ENCODE data around the gene MRPL49.
A peak's percentile ranks its signal among the peaks of the same experiment; 100 is the strongest.

Gene MRPL49

DNA sequence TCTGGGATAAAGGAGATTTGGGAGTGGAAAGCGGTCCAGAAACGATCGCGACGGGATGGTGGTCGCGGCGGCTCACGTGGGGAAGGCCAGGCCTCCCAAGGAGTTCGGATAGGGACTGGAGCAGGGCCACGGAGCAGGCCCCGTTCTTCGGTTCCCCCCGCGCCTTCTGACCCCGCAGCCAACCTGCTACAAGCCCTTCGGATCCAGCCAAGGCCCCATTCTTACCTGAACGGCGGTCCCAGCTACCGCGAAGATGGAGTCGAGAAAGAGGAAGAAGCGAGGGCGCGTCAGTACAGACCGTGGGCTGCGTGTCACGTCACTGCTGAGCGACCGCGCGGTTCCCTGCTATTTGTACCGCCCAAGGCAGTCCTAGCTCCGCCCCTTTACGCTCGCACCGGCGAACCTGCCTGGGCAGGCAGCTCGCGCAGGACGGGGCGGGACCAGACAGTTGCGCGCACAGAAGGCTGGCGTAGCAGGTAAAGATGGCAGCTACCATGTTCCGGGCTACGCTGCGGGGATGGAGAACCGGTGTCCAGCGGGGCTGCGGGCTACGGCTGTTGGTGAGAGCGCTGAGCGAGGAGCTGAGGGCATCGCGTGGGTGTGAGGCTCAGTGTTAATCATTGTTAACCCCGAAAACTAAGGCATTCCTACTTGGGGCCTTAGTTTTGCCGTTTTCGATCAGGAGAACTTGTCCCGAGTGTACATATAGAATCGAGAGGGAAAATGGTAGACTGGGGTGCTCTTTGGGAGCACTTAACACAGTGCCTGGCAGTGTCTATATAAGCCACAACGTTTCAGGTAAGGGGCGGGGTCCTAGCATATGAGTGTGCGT lies at the start of gene MRPL49, which contains the start of gene FAU:
Gene MRPL49, plus strand, starts transcription at position 457 of the 832 bp plus-strand sequence. Its CDS starts 26 bp downstream, at position 483.
Gene FAU, minus strand, starts transcription at position 270 of the 832 bp plus-strand sequence. CDS start 321 bp downstream, outside the sequence.
- peak; percentile 99 for DNase-seq

DNA sequence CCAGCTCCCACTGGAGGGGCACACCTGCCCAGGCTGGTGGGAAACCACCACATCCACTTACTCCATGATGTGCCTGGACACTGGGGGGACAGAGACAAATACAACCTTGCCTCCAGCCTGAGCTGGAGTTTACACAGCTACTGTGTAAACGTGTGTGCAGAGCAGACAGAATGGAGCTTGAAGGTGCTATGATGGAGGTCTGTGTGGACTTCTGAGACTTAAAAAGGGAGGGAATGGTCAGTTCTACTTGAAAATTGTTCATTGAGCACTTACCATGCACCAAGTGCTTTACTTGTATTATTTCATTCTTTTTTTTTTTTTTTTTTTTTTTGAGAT lies 49.5 kb upstream of the MRPL49 start:
- DNase-seq, result no peak

DNA sequence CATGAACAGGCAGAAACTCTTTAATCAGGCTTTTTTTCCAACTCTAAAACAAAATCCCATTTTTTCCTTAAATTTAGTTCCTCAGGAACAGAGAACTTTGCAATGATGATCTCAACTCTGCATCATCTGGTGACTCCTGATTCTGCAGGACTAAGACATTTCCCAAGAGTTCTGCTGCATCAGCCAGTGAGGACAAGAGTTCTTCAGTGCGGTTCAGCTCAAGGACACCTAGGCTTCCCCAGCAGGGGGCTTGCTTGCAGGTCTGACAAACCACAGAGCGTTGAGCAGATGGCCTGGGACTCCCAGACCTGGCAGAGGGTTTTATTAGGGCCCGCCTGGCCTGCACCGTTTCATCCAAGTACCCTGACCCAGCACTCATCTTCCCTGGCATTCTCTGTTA lies 44.7 kb upstream of the MRPL49 start:
- no peak for DNase-seq

DNA sequence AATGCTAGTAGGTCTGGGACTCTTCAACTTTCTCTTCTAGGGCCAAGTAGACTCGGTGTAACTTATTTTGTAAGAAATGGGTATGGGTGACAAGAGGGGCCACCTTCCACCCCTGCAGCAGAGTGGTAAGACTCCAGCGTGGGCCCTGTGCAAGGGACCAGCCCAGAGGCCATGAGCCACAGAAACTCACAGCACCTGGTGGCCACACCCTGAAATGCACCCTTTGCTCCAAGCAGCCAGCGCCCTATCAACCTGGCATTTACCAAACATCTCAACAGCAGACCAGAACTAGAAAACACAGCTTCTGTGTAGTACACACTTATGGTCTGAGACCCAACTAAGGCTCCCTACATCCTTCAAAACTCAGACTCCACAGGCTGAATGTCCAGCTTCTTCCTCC lies 44.0 kb upstream of the MRPL49 start:
- peak; percentile 3 for DNase-seq

DNA sequence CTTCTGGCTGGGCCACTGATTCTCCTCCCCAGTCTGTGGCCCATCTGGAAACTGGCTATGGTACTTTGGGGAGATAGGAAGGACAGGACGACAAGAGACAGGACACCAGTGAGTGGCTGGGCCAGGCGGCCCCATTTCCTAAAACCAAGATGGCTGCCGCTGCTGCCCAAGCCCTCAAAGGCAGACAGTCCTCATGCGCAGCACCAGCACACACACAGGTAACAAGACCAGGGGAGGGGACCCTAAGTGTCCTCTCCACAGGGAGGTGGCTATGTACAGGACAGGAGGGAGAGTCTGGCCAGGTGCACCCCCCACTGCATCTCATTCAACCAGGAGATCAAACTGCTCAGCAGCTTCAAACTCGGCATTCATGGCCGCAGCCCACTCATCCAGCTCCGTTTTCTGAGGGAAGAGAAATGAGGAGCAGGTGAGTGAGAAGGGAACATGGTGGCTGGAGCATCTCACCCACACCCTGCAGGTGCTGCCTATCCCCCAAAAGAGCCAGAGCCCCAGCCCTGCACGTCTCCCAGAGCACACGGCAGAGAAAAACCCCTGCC lies 43.3 kb upstream of the MRPL49 start:
- no peak for DNase-seq

DNA sequence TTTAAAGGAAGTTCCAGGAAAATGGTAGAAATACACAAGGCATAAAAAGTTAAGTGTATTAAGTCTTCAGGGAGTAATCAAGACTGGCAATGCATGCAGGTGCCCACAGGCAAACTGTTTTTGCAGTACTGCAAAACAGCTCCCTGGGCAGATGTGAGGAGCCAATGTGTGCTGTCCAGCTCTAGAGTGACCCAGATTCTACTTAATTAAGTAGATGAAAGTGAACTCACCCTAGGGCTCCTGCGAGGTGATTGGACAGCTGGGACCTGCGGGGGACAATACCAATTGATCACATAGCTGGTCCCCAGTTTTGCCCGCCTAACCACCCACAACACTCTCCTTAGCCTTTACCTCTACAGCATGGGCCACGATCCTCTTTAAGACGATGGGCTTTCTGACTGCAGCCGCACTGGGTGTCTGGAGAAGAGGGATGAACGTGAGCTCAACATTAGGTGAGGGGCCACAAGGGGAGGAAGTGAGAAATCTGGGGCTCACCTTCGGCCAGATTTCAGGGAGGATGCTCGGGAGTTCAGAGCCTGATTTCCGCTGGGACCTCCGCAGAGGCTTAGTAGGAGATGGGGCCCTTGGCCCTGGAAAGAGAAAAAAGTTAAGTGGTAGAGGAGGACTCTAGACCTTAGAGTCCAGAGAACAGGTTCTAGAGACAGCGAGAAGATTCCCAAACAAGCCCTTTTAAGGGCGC lies 38.8 kb upstream of the MRPL49 start:
- no peak for DNase-seq

DNA sequence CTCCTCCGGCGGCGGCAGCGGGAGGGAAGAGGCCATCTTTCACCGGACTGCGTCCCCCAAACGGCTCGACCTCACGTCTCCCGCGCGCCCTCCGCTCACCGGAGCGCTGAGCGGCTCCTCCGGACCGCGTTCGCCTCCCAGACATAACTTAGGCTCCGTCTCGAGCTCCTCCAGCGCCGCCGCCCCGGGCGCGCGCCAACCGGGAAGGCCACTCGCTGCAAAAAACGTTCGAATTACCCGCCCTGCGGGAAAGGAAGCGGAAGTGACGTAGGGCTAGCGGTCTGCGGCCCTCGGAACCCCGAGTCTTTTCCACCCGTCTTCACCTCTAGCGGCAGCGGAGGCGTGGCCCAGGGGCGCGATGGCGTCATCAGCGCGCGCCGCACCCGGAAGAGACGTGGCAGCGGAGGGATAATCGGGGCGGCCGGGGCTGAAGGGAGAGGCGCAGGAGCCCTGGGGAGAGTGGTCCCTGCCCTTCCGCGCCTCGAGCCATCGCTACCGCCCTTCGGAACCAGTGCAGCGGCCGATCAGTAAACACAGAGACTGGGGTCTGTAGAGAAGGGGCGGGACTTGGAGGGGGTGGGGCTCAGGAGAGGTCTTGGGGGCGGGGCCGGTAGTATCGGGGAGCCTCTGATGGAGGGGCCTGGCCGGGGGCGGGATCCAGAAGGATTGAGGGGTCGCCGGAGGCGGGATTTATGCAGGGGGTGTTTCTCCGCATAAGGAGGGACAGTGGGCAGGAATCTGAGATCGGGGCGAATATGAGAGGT lies 38.1 kb upstream of the MRPL49 start, which contains the start of the genes CDCA5 and ZFPL1:
Gene CDCA5, minus strand, starts transcription at position 207 of the 764 bp plus-strand sequence. Its CDS starts 62 bp downstream, at position 145.
Gene ZFPL1, plus strand, starts transcription at position 389 of the 764 bp plus-strand sequence. CDS start 477 bp downstream, outside the sequence.
- peak; percentile 95 for DNase-seq

DNA sequence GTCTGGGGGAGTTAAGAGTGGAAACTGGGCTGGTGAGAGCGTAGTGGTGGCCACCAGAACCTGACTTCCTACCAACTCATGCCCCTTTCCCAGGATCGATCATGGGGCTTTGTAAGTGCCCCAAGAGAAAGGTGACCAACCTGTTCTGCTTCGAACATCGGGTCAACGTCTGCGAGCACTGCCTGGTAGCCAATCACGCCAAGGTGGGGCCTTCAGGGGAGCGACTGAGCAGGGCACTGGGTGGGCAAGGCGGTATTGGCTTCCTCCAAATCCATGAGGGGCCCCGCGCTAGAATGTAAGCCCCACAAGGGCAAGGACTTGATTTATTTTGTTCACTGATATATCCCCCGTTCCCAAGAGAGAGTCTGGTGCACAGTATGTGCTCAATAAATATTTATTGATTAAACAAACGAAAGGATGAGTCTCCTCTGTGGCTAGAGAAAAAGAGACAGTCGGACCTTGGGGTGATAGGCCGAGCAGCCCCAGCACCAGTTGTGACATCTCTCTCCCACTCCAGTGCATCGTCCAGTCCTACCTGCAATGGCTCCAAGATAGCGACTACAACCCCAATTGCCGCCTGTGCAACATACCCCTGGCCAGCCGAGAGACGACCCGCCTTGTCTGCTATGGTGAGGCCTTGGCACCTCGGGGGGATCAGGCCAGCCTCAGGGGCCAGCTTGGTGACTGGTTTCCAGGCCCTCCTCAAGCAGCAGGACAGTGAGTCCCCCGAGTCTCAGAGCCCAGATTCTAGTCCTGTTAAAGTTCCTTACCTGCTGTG lies 37.3 kb upstream of the MRPL49 start:
- DNase-seq, result no peak

DNA sequence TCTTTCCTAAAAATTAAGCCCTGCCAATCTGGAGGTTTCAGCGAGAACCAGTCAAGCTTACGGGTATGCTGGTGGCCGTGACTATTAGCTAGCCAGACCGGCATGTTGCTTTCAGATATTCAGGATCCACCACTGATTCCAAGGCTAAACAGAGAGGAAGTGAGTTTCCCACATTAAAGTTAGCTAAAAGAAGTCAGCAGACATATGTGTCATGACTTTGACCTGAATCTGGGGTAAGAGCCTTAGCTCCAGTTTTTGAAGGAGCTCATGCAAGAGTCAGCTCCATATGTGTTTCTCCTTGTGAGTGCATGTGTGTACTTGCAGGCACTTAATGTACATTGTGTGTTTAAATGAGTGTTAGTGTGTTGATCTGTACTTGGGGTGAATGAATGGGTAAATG lies 36.7 kb upstream of the MRPL49 start:
- DNase-seq, result no peak

DNA sequence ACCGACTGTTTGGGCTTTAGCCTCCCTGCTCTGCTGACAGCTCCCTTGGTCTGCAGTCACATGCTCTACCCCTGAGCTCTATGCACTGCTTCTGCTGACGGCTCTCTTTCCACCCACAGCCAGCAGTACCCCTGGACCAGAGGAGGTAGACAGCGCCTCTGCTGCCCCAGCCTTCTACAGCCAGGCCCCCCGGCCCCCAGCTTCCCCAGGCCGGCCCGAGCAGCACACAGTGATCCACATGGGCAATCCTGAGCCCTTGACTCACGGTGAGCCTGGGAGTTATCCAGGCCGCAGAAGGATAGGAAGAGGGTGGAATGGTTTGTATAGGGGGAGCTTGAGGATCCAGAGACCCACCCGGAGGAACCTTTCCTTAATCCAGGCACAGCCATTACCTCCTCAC lies 35.3 kb upstream of the MRPL49 start:
- DNase-seq, result no peak

DNA sequence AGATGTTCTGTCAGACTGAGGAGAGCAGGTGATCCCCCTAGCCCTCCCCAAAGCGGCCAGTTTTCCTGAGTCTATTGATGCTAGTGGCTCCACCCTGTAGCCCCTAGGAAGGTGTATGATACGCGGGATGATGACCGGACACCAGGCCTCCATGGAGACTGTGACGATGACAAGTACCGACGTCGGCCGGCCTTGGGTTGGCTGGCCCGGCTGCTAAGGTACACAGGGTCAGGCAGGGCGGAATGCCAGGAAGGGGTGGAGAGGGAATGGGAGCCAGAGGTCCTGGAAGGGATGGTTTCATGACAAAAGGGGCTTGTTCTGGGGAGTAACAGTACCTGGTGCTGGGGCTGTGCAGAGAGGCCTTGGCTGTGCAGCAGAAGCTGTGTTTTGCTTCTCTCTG lies 34.9 kb upstream of the MRPL49 start:
- DNase-seq, result no peak

DNA sequence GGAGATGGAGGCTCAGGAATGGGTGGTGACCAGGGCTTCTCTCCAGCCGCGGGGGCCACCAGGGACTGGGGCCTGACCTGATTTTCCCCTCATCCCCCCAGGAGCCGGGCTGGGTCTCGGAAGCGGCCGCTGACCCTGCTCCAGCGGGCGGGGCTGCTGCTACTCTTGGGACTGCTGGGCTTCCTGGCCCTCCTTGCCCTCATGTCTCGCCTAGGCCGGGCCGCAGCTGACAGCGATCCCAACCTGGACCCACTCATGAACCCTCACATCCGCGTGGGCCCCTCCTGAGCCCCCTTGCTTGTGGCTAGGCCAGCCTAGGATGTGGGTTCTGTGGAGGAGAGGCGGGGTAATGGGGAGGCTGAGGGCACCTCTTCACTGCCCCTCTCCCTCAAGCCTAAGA lies 34.3 kb upstream of the MRPL49 start:
- DNase-seq, result no peak

DNA sequence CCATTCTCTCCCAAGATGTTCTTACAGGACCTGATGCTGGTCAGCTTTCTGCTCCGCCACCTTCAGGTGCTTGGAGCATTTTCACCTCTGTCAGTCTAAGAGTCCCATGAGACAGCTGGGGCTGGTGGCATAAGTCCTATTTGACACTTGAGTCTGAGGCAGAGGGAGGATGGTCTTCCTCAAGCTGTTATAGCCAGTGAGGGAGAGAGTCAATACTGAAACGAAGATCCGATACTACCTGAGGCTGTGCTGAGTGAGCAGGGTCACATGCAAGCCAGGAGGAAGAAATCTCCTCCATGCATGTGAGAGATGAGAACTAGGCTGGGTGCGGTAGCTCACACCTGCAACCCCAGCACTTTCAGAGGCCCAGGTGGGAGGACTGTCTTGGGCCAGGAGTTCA lies 32.5 kb upstream of the MRPL49 start:
- no peak for DNase-seq

DNA sequence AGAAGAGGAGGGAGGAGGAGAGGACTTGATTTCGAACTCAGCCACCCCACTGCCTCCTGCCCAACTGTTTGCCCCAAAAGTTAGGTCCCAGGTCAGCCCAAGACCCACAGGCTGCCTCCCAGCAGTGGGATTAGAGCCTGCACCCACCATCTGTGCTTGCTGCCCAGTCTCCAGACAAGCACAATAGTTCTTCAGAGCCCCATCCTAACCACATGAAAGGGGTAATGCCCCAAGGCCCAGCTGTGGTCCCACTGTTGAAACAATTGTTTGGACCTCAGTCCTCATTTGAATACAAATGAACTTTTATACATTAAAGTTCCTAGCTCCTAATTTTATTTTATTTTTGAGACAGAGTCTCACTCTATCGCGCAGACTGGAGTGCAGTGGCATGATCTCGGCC lies 31.5 kb upstream of the MRPL49 start:
- DNase-seq, result no peak

DNA sequence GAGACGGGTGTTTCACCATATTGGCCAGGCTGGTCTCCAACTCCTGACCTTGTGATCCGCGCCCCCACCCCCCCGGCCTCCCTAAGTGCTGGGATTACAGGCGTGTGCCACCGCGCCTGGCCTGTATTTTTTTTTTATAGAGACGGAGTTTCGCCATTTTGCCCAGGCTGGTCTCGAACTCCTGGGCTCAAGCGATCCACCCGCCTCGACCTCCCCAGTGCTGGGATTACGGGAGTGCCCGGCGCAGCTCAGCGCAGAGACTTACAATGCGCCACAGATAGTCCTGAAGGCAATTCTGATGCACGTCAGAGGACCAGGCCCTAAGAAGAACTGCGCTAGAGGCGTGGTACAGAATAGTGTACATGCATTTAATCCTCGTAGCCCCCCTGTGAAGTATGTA lies 26.7 kb upstream of the MRPL49 start:
- DNase-seq, result no peak

DNA sequence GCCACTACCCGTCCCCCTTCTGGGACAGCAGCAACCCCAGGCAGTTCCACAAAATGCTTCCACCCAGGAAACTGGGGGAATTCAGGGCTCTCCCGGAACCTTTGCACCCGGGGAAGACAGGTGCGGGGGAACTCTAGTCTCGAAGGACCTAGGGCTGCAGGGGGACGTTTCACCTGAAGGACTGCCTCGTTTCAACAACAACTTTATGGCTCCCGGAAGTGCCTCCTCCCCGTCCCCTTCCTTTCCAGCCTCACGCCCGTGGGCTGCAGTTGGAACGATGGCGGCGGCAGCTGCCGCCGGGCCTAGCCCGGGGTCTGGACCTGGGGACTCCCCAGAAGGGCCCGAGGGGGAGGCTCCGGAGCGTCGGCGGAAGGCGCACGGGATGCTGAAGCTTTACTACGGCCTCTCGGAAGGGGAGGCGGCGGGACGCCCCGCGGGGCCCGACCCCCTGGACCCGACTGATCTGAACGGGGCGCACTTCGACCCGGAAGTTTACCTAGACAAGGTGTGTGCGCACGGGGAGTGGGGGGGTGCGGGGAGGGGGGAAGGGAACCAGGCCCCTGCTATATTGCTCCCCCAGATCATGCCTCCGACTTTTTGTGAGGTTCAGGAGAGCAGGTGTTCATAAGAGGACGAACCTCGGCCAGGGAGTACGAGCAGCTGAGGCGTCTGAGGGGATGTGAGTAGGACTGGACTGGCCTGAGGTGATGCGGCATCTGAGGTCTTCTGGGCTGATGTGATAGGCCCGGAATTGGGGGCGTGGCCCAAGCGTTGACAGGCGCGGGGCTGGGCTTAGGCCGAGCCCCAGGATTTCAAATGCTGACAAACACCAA lies 25.9 kb upstream of the MRPL49 start, which contains the start of gene VPS51:
Gene VPS51, plus strand, starts transcription at position 241 of the 833 bp plus-strand sequence. Its CDS starts 37 bp downstream, at position 278.
- peak; percentile 84 for DNase-seq

DNA sequence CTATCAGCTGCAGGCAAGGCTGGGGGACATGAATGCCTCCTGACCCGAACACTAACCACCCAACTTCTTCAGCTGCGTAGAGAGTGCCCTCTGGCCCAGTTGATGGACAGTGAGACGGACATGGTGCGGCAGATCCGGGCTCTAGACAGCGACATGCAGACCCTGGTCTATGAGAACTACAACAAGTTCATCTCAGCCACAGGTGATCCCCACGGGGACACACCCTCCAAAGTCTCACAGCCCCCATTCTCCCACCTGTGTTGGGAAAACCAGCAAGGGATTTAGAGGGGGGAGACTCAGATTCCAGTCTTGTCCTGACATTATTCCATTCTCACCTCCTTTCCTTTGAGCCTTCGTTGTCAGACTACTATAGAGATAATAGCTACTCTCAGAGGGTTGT lies 25.2 kb upstream of the MRPL49 start:
- DNase-seq, result no peak

DNA sequence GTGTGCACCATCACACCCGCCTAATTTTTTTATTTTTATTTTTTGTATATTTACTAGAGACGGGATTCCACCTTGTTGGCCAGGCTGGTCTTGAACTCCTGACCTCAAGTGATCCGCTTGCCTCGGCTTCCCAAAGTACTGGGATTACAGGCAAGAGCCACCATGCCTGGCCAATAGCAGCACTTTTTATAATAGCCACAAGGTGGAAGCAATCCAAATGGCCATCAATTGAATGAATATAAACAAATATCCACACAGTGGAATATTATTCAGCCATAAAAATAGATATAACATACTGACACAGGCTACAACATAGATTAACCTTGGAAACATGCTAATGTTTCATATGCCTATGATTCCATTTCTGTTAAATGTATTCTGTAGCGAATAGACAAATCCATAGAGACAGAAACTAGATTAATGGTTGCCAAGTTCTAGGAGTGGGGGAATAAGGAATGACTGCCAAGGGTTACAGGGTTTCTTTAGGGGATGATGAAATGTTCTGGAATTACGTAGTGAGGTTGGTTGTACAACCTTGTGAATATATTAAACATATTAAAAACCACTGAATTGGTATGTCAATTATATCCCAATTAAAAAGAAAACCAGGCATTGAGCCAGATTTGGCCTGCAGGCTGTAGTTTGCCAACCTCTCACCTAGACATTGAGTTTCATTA lies 21.3 kb upstream of the MRPL49 start:
- DNase-seq, result no peak

DNA sequence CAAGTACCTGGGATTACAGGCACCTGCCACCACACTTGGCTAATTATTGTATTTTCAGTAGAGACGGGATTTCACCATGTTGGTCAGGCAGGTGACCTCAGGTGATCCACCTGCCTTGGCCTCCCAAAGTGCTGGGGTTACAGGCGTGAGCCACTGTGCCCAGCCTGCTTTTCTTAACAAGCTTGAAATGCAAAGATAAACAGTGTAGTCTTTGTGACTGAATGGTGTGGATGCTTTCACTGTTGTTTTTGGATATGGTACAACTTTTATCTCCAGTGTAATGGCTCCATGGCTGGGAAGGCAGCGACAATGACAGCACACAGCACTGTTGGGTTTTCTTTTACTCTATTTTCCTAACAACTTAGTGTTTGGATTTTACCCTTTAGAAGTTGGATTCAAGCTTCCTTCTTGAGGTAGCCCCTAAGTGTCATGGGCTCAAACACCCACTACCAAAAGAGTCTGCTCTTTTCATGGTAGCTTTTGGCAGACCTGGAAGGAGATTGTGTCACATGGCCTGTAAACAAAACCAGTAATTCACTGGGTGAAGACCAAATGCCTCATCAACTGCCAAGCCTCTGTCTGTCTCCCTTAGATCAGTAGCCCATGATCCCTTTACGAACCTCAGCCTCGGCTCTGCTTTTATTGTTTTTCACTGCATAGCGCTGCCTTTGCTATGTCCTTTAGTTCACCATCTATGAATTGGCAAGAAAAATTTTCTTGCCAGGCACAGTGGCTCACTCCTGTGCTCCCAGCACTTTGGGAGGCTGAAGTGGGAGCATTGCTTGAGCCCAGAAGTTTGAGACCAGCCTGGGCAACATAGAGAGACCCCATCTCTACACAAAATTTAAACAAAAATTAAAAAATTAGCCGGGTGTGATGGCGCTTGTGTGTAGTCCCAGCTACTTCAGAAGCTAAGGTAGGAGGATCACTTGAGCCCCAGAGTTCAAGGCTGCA lies 19.7 kb upstream of the MRPL49 start:
- DNase-seq, result no peak

Measured in NCI-H1105 treated with DMSO at 0.1 percent for 48 hours (cell line).